NT2/D1 (cell line): ENCODE data around the gene FOXO6.

Source experiments
- YY1 ChIP-seq: IDR thresholded peaks from 2 replicates; pipeline ENCODE4 v1.6.1; 2011; ENCODE audit not compliant: insufficient read length, insufficient read depth
- ZNF274 ChIP-seq: IDR thresholded peaks from 2 replicates; pipeline ENCODE4 v1.6.1; 2011; ENCODE audit warnings: mild to moderate bottlenecking, low read depth, low read length

- no peak for TF ChIP-seq ZNF274
- no peak for TF ChIP-seq YY1
Observed at GRCh38 chr1:41380195-41380594, 19.0 kb downstream of the FOXO6 start.
